Small intestine (tissue), 7 donors: ENCODE measurements around the gene LAMA5. TPM values are rescaled to one million over a fixed set of nuclear protein-coding genes. Genes with fewer than 3 reads are reported as not detected.

Source experiments
- DNase-seq, 2 donors: peaks; one replicate each; pipeline versions ENCODE4 v3.0.0 to v3.0.0-alpha.2; 2013
- FAIRE-seq: peaks from 2 replicates; lab custom pipeline; 2012; peaks lifted over from hg19 to GRCh38; lab: Jason Lieb, UNC
- H3K27ac ChIP-seq, 3 donors: one replicate each; pipeline ENCODE4 v1.5.1; 2013; ENCODE audit warnings: low read length in 2 of 3, mild to moderate bottlenecking in 2 of 3, control low read depth in 1 of 3, inconsistent platforms in 1 of 3, low read depth in 1 of 3, moderate library complexity in 1 of 3
- H3K27me3 ChIP-seq, 3 donors: one replicate each; pipeline ENCODE4 v1.6.1; 2013; ENCODE audit warnings: low read length in 3 of 3, inconsistent platforms in 1 of 3; ENCODE audit not compliant: control insufficient read depth in 3 of 3, insufficient read depth in 3 of 3
- H3K36me3 ChIP-seq, 3 donors: one replicate each; pipeline ENCODE4 v1.6.1; 2013; ENCODE audit warnings: low read length in 3 of 3, inconsistent platforms in 1 of 3, low read depth in 1 of 3, mild to moderate bottlenecking in 1 of 3, moderate library complexity in 1 of 3; ENCODE audit not compliant: control insufficient read depth in 3 of 3, insufficient read depth in 2 of 3
- H3K4me1 ChIP-seq, 3 donors: one replicate each; pipeline ENCODE4 v1.6.1; 2013; ENCODE audit warnings: low read length in 2 of 3, inconsistent platforms in 1 of 3, low read depth in 1 of 3, mild to moderate bottlenecking in 1 of 3, moderate library complexity in 1 of 3; ENCODE audit not compliant: control insufficient read depth in 3 of 3, insufficient read depth in 2 of 3
- H3K4me3 ChIP-seq, 3 donors: one replicate each; pipeline ENCODE4 v1.5.1; 2013; ENCODE audit warnings: low read length in 3 of 3, control low read depth in 1 of 3, inconsistent platforms in 1 of 3, low read depth in 1 of 3, mild to moderate bottlenecking in 1 of 3, moderate library complexity in 1 of 3
- H3K9me3 ChIP-seq, 2 donors: one replicate each; pipeline ENCODE4 v1.6.1; 2013; ENCODE audit warnings: low read depth in 1 of 2, low read length in 1 of 2; ENCODE audit not compliant: control insufficient read depth in 2 of 2, insufficient read depth in 1 of 2
- WGBS, 3 donors: extraction: QIAGEN DNeasy Blood & Tissue Kit; methylation state at CpG; one replicate each; pipeline ENCODE4 v1.1.7; 2013; 5-methylcytosine and 5-hydroxymethylcytosine counted together
- polyA plus RNA-seq, 4 donors: library from polyadenylated mRNA; stranded (reverse) in 3 of 4; unstranded in 1 of 4; fragments of 200-250 nt in 3 of 4; fragments of 120-200 nt in 1 of 4; gene quantifications; one replicate each; pipeline versions ENCODE4 v1.2.1 to v1.2.3, GENCODE V29; 2013
- donor health status: healthy with polysubstance abuse.
- donor health status: control.
- donor health status: control.
- donor health status: Bipolar disorder and iron deficiency.
- donor health status: healthy.

Gene LAMA5
- polyA plus RNA-seq, 4 donors, result 1.3 to 62.8 (median 23.0) TPM

DNA sequence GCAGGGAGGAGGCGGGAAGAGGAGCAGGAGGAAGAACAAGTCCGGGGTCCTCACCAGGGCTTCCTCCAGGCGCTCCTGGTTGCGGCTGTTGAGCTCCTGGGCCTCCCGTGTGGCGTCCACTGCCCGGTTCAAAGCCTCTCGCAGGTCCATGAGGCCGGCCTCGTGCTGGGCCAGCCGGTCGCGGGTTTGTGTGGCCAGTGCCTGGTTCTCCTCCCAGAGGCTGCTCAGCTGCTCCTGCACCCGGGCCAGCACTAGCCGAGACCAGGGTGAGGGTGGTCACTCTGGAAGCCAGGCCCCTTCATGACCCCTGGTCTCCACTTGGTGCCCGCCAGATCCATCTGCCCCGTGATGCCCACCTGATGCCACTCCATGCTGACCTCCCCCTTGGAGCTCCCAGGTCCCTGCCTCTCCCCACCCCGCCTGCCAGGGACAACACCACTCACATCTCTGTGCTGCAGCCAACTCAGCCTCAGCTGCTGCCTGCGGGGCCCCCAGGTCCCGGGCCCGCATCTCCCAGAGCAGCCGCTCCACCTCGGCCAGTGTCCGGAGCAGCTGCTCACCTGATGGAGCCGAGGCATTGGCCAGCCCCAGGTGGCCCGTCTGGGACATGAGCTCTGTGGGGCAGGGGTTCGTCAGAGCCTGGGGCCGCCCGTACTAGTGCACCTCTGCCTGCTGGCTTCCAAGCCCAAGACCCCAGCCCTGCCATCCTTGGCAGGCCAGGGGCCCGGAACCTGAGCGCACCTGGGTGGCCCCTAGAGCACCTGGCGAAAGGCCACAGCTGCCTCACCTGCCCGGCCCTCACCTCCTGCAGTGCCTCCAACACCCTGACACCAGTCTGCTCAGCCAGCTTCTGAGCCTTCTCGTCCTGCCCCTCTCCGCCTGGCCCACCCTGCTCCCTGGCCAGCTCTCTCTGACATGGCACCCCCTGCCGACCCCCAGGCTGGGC lies 48.4 kb downstream of the LAMA5 start:
- Histone ChIP-seq H3K36me3 (peaks cover 0 to 74% (median 2%) of the 10 kb centered on the region in 3 donors), H3K27ac (no peak overlapping the region), H3K9me3 (no peaks in the 10 kb centered on the region), H3K27me3 (no peaks in the 10 kb centered on the region), H3K4me1 (no peaks in the 10 kb centered on the region), H3K4me3 (no peak overlapping the region)
- FAIRE-seq, result no peak
- DNase-seq, result no peak
- 60 to 85% (median 61%) methylated on average over 32 to 36 of the region's 36 CpGs for WGBS, 3 donors

DNA sequence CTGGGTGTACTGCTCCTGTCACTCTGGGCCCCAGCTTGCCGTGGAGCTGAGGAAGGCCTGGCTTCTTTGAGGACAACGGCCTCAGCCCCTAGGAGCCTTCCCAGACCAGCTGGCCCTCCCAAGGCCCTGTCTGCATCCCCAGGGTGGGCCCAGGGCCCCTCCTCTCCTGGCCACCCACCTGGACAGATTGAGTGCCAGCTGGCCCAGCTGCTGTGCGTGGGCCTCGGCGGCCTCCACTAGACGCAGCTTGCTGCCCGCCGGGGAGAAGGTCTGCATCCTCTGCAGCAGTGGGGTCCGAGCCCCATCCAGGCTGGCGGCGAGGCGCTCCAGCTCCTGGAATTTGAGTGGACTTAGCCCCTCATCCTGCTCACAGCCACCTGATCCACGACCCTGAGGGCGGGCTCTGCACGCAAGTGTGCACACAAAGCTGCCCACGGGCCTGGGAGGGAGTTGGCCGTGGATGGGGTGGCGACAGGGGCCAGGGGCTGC lies 49.9 kb downstream of the LAMA5 start:
- Histone ChIP-seq H3K4me3 (no peak overlapping the region), H3K4me1 (no peaks in the 10 kb centered on the region), H3K9me3 (no peaks in the 10 kb centered on the region), H3K36me3 (peaks cover 0 to 79% (median 2%) of the 10 kb centered on the region in 3 donors), H3K27me3 (no peaks in the 10 kb centered on the region), H3K27ac (no peak overlapping the region)
- no peak for FAIRE-seq
- 84 to 86% (median 85%) methylated on average over 18 of the region's 18 CpGs for WGBS, 3 donors
- no peak for DNase-seq

GRCh38 chr20:62316331-62317166 lies 50.6 kb downstream of the LAMA5 start:
- no peaks in the 10 kb centered on the region for H3K27me3 ChIP-seq
- peaks cover 0 to 80% (median 2%) of the 10 kb centered on the region in 3 donors for H3K36me3 ChIP-seq
- H3K9me3 ChIP-seq, result no peaks in the 10 kb centered on the region
- H3K4me1 ChIP-seq, result no peaks in the 10 kb centered on the region
- H3K4me3 ChIP-seq, result no peak overlapping the region
- DNase-seq (no peak), FAIRE-seq (no peak)
- no peak overlapping the region for H3K27ac ChIP-seq
- WGBS, 3 donors, result 84 to 89% (median 89%) methylated on average over 38 to 40 of the region's 40 CpGs

- Histone ChIP-seq H3K27me3 (no peaks in the 10 kb centered on the region), H3K36me3 (peaks cover 0 to 86% (median 6%) of the 10 kb centered on the region in 3 donors), H3K9me3 (no peaks in the 10 kb centered on the region), H3K4me1 (no peaks in the 10 kb centered on the region), H3K27ac (no peak overlapping the region), H3K4me3 (no peak overlapping the region)
- FAIRE-seq (no peak), DNase-seq (no peak)
- 89 to 96% (median 91%) methylated on average over 12 of the region's 12 CpGs for WGBS, 3 donors
Observed at GRCh38 chr20:62315773-62316172, 51.3 kb downstream of the LAMA5 start.

GRCh38 chr20:62314711-62315302 lies 52.3 kb downstream of the LAMA5 start:
- DNase-seq (no peak), FAIRE-seq (no peak)
- H3K36me3 ChIP-seq, result peaks cover 0 to 90% (median 6%) of the 10 kb centered on the region in 3 donors
- H3K4me1 ChIP-seq, result no peaks in the 10 kb centered on the region
- H3K27me3 ChIP-seq, result no peaks in the 10 kb centered on the region
- H3K4me3 ChIP-seq, result no peak overlapping the region
- 81 to 89% (median 81%) methylated on average over 20 to 25 of the region's 25 CpGs for WGBS, 3 donors
- H3K27ac ChIP-seq, result no peak overlapping the region
- no peaks in the 10 kb centered on the region for H3K9me3 ChIP-seq

- FAIRE-seq (no peak), DNase-seq (no peak)
- Histone ChIP-seq H3K27me3 (no peaks in the 10 kb centered on the region), H3K27ac (no peak overlapping the region), H3K9me3 (no peaks in the 10 kb centered on the region), H3K36me3 (peaks cover 0 to 89% (median 6%) of the 10 kb centered on the region in 3 donors), H3K4me3 (no peak overlapping the region), H3K4me1 (no peaks in the 10 kb centered on the region)
- 78 to 91% (median 83%) methylated on average over 9 to 12 of the region's 12 CpGs for WGBS, 3 donors
Observed at GRCh38 chr20:62314339-62314638, 52.8 kb downstream of the LAMA5 start.

DNA sequence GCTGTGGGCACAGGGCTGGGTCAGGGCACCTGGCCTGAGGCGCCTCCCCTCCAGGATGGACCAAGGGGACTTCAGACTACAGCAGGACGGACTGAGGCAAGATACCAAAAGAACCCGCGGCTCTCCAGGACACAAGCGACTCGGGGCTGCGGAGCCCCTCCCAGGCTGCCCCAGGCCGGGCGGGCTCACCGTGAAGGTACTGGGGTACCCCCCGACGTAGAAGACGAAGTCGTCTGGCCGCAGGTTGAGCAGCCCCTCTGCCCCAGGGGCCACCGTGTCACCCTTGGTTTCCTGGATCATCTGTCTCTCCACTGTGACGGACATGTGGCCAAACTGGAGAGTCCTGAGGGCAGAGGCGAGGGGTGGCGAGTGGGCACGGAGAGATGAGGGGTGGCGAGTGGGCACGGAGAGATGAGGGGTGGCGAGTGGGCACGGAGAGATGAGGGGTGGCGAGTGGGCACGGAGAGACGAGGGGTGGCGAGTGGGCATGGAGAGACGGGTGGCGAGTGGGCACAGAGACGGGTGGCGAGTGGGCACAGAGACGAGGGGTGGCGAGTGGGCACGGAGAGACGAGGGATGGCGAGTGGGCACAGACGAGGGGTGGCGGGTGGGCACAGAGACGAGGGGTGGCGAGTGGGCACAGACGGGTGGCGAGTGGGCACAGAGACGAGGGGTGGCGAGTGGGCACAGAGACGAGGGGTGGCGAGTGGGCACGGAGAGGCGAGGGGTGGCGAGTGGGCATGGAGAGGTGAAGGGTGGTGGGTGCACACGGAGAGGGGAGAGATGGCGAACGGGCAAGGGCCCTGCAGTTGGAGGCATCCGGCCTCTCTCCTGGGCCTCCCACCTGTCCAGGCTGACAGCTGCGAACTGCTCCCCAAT lies 53.4 kb downstream of the LAMA5 start:
- Histone ChIP-seq H3K27me3 (no peaks in the 10 kb centered on the region), H3K4me1 (no peaks in the 10 kb centered on the region), H3K4me3 (no peak overlapping the region), H3K27ac (no peak overlapping the region), H3K9me3 (no peaks in the 10 kb centered on the region), H3K36me3 (peaks cover 2 to 88% (median 6%) of the 10 kb centered on the region in 3 donors)
- WGBS, 3 donors, result 89 to 93% (median 92%) methylated on average over 36 to 55 of the region's 55 CpGs
- DNase-seq, result no peak
- no peak for FAIRE-seq
